NCI-H446 (cell line): ENCODE measurements around the gene LOXL3.
A peak's percentile ranks its signal among the peaks of the same experiment; 100 is the strongest.
"Not testable (repeated sequence)": the region's sequence is repeated elsewhere in the genome, so short reads cannot be mapped to it uniquely, and the experiment has no call there.

ENCODE experiments used
- DNase-seq, 2 experiments: peaks; one replicate each; lab custom pipeline; 2025; lab: John Stamatoyannopoulos, UW

The LOXL3 gene

GRCh38 chr2:74489906-74490305 lies 63.8 kb downstream of the LOXL3 start:
- no peak for DNase-seq

- DNase-seq = no peak
Measured at GRCh38 chr2:74488643-74489481, 64.9 kb downstream of the LOXL3 start.

- DNase-seq = no peak
Measured at GRCh38 chr2:74486141-74486540, 67.6 kb downstream of the LOXL3 start.

- DNase-seq = not testable (repeated sequence)
Measured at GRCh38 chr2:74483675-74484164, 70.0 kb downstream of the LOXL3 start.

- DNase-seq = peak; percentile 90 to 91
Measured at GRCh38 chr2:74482801-74483674, 70.7 kb downstream of the LOXL3 start, which contains the start of the genes CCDC142 and TTC31. CCDC142 (minus strand) TSS chr2:74482998; CDS start chr2:74482837, 161 bp downstream. TTC31 (plus strand) TSS chr2:74483081; CDS start chr2:74483096, 15 bp downstream.
